Activated T-helper 17 cell treated with anti-CD3 and anti-CD28 coated beads, Interleukin-2, amount 50 U/mL, for 72 hours (primary cell): Measurements from ENCODE around the gene ENTR1. TPM values are rescaled to one million over a fixed set of nuclear protein-coding genes. Genes with fewer than 3 reads are reported as not detected.

Experiments
- ATAC-seq: fragments of 150-1000 bp; cut with Tn5 transposase; replicated peaks from 2 replicates; pipeline ENCODE4 v1.10.0; 2021; ENCODE audit warnings: mild to moderate bottlenecking, moderate library complexity
- H3K27ac Mint-ChIP-seq: one replicate; pipeline ENCODE4 v1.8.0; 2022; ENCODE audit warnings: mixed read lengths
- H3K27me3 Mint-ChIP-seq: one replicate; pipeline ENCODE4 v1.8.0; 2022; ENCODE audit warnings: mixed read lengths
- H3K36me3 Mint-ChIP-seq: one replicate; pipeline ENCODE4 v1.8.0; 2022; ENCODE audit warnings: low read depth, mild to moderate bottlenecking, mixed read lengths
- H3K4me1 Mint-ChIP-seq: one replicate; pipeline ENCODE4 v1.8.0; 2022; ENCODE audit warnings: mixed read lengths
- H3K4me3 Mint-ChIP-seq: one replicate; pipeline ENCODE4 v1.8.0; 2022; ENCODE audit warnings: mild to moderate bottlenecking, mixed read lengths
- H3K9me3 Mint-ChIP-seq: one replicate; pipeline ENCODE4 v1.8.0; 2022; ENCODE audit warnings: mixed read lengths
- total RNA-seq, 2 donors: library from RNA; stranded (reverse); gene quantifications; one replicate each; pipeline ENCODE4 v1.2.3, GENCODE V29; 2022

Gene ENTR1
- total RNA-seq, 2 donors from 2014 or later, result 56.3 to 81.0 TPM

DNA sequence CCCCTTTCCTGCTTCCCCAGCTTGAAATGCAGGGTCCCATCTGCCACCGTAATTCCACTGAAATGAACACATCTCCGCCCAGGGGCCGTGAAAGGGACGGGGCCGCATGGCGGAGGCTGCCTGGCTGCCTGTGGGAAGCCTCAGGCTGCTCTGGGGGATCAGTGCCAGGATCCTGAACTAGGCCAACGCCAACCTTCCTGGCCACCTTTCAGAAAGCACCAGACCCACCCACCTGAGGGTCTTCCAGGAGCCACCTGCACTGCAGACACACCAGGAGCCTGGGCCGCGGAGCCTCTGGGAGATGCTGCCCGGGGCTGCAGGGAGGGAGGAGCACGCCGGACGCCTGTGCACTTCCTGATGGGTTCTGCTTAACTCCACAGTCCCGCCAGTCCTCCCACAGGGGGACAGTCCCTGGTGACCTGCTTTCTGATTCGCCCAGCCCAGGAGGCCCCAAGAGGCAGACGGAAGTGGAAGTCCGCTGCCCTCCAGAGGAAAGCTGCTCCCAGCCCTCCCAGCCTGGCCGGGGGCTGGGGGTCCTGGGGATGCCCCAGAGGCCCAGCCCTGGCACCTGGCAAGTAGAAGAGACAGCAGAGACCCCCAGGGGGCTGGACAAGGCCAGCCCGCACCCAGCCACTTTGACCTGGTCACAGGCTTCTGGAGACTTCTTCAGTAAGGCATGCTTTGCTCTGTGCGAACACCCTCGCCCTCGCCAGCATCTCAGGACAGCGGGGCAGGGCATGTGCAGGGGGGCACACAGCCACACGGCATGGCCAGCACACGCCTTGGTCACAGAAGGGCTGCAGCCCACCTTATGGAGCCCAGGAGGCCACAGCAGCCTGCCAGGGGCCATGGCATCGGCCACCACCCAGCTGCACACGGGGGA is 36.9 kb downstream of the ENTR1 start, which contains the start of gene CARD9:
CARD9 (minus strand) TSS at position 370 of the 883 bp plus-strand sequence. CDS start 1,591 bp downstream, outside the sequence.
- H3K27ac Mint-ChIP-seq, result no peak within 1 kb of the TSS
- H3K27me3 Mint-ChIP-seq, result no peaks in the 10 kb centered on the region

DNA sequence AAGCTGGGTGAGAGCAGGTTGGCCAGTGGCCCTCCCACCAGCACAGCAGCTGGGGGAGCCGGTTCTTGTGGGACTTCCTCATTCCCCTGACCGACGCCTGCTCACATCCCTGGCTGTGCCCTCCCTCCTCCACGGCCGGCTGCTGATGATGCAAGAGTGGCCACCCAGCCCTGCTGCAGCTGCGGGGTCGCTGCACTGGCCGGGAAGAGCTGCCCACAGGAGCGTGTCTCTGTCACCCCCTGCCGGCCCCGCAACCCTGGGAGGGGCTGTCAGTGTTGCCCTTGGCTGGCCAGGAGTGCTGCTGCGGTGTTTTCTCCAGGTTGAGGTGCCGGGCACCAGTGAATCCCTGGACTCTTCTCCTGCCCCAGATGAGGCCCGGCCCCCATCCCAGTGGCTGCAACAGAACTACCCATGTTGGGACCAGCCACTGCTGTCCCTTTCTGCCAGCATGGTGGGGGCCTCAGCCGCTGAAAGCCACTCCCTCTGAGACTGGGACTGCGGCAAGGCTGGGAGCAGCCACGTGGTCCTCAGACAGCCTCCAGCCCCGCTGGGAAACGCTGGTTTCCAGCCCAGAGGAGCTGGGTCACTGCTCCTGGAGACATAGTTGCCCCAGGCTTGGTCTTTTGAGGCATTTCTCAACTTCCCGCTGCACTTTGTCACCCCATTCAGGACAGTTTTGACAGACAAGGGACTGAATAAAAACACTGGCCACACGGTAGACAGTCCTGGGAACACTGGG is 37.7 kb downstream of the ENTR1 start:
- Mint-ChIP-seq H3K27ac (no peak overlapping the region), H3K4me1 (no peaks in the 10 kb centered on the region), H3K9me3 (no peaks in the 10 kb centered on the region), H3K27me3 (no peaks in the 10 kb centered on the region), H3K36me3 (peaks cover 9% of the 10 kb centered on the region), H3K4me3 (peak overlapping the region; percentile 62)
- no peak for ATAC-seq

More for the DNA sequence above, 36.9 kb downstream of the ENTR1 start, which contains the start of gene CARD9:
- Mint-ChIP-seq H3K36me3 (peaks cover 9% of the 10 kb centered on the region), H3K4me1 (no peaks in the 10 kb centered on the region), H3K9me3 (no peaks in the 10 kb centered on the region), H3K4me3 (peak within 1 kb of the TSS; percentile 62)
- ATAC-seq, result peak; percentile 90

DNA sequence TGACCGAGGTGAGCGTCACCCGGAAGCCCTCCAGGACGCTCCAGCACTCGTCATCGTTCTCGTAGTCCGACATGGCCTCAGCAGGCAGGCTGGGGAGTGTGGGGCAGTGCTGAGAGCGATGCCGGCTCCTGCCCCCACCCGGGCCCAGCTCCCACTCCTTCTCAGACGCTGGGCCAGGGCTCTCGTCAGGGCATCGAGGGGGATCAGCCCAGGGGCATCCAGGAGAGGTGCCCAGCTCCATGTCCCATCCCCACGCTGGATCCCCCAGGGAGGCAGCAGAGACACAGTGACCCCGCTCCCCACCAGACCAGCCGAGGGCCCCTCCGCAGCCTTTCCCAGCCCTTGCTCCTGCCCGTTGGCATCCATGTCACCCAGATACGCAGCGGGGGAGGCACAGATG is 38.4 kb downstream of the ENTR1 start:
- Mint-ChIP-seq H3K4me3 (no peak overlapping the region), H3K4me1 (no peaks in the 10 kb centered on the region), H3K9me3 (no peaks in the 10 kb centered on the region), H3K27me3 (no peaks in the 10 kb centered on the region), H3K27ac (no peak overlapping the region), H3K36me3 (peaks cover 9% of the 10 kb centered on the region)
- ATAC-seq, result no peak

DNA sequence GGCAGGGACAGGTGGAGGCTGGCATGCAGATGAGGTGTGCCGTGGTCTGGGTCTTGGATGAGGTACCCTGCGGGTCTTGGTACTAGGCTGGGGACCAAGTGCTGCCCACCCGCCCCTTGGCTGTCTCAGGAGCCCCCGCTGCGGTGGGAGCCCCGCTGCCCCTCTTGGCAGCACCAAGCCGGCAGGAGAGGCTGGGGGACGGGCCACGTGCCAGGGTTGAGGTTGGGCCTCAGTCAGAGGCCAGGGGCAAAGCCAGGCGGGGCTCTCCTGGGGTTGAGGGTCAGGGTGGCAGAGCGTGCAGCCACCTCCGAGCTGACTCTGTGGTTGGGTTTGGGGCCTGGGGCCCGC is 38.9 kb downstream of the ENTR1 start:
- Mint-ChIP-seq H3K4me1 (no peaks in the 10 kb centered on the region), H3K9me3 (no peaks in the 10 kb centered on the region), H3K27ac (no peak overlapping the region), H3K36me3 (peaks cover 9% of the 10 kb centered on the region), H3K27me3 (no peaks in the 10 kb centered on the region), H3K4me3 (no peak overlapping the region)
- no peak for ATAC-seq

DNA sequence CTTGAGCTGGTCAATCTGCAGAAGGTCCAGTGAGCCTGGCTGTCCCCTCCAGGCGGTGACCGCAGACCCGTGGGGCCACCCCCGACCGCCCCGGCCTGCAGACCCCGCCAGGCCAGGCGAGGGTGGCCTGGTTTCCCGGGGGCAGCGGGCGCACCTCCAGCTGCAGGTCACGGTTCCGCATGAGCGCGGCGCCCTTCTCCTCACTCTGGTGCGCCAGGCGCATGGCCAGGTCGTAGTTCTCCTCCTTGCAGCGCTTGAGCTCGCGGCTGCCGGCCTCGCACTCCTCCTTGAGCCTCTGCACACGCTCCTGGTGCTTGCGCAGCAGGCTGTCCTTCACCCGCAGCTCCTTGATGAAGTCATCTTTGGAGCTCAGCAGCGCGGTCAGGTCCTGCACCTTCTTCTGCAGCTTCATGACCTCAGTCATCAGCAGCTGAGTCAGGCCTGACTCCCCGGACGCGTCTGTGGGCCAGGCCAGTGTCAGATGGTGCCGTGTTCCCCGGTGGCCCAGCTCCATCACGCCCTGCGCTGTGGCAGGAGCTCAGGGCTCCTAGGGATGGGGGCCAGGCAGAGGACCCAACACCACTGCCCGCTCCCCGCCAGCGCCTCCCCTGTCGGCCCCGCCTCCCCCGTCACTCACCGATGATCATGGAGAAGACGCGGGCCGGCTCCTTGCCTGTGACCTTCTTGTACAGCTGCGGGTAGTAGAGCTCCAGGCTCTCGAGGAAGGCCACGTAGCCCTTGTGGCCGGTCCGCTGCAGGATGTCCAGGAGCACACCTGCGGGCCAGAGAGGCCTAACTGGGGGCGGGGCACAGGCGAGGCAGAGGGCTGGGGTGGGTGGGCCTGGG is 39.5 kb downstream of the ENTR1 start:
- no peak overlapping the region for H3K4me3 Mint-ChIP-seq
- ATAC-seq, result no peak
- no peaks in the 10 kb centered on the region for H3K27me3 Mint-ChIP-seq
- H3K27ac Mint-ChIP-seq, result no peak overlapping the region
- H3K4me1 Mint-ChIP-seq, result no peaks in the 10 kb centered on the region
- no peaks in the 10 kb centered on the region for H3K9me3 Mint-ChIP-seq
- H3K36me3 Mint-ChIP-seq, result peaks cover 9% of the 10 kb centered on the region

DNA sequence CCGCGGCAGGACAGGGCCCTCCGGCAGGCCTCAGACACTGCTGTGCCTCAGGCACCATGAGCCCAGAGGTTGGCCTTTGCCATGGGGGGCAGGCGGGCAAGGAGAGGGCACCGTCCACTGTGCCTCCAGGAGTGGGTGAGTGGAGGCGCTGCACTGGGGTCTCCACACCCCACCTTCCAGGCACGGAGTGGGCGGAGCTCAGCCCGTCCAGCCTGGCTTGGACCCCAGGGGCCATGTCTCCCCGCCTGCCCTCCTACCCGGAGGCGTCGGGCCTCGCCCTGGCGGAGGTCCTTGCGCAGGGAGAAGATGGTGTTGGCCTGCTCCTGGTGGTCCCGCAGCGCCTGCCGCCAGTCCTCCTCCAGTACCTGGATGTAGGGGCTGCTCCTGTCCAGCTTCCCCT is 40.4 kb downstream of the ENTR1 start:
- ATAC-seq, result no peak
- Mint-ChIP-seq H3K4me3 (no peak overlapping the region), H3K27me3 (no peaks in the 10 kb centered on the region), H3K4me1 (no peaks in the 10 kb centered on the region), H3K9me3 (no peaks in the 10 kb centered on the region), H3K36me3 (peaks cover 8% of the 10 kb centered on the region), H3K27ac (no peak overlapping the region)

DNA sequence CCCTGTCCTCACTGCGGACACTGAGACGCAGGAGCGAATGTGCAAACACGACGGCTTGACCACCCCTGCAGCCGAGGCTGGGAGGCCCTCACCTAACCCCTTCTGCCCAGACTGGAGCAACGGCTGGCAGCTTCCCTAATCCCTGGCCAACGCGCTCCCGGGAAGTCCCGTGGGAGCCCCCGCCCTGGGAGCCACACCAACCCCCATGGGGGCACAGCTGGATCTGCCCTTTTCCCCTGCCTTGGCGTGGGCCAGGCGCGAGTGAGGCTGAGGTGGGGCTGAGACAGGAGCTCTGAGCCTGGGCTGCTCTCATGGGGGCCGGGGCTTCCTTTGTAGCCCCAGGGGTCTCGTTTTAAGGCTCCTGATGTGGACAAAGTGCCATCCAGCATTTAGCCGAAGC is 42.2 kb downstream of the ENTR1 start:
- Mint-ChIP-seq H3K27ac (no peak overlapping the region), H3K27me3 (no peaks in the 10 kb centered on the region), H3K36me3 (no peaks in the 10 kb centered on the region), H3K9me3 (no peaks in the 10 kb centered on the region), H3K4me3 (no peak overlapping the region), H3K4me1 (no peaks in the 10 kb centered on the region)
- no peak for ATAC-seq

DNA sequence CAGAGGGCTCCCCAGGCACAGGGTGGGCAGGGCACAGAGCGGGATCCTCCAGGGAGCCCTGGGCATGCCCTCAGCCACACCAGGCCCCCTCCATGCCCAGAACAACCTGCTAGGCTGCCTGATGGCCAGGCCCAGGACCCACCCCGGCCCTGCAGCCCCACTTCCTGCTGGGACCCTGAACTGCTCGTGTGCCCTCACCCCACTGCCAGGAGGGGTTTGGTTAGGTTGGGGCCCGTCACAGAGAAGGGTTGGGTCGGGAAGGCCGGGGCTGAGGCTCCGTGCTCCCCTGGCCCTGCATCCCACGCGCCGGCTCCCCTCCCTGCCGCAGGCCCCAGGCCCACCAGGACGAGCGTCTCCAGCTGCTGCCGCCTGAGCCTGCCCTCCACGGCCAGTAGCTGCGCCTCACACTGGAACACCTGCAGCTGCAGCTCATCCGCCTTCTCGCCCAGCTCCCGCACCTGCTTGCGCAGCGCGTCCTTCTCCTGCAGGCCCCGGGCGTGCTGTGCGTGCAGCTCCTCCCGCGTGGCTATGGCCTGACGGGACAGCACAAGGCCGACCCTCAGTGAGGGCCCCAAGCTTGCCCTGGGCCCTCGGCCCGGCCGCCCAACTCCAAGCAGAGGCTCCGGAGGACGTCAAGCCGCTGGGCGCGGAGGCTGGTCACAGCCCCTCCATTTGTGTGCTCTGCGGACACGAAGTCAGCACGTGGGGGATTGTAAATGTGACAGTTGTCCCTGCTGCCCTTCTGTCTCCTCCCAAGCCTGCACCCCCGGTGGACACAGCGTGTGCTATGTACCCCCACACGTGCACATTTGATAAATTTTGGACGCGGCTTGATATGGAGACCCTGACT is 42.9 kb downstream of the ENTR1 start:
- no peak overlapping the region for H3K27ac Mint-ChIP-seq
- H3K4me3 Mint-ChIP-seq, result no peak overlapping the region
- peaks cover 6% of the 10 kb centered on the region for H3K36me3 Mint-ChIP-seq
- H3K4me1 Mint-ChIP-seq, result no peaks in the 10 kb centered on the region
- ATAC-seq, result no peak
- H3K27me3 Mint-ChIP-seq, result no peaks in the 10 kb centered on the region
- no peaks in the 10 kb centered on the region for H3K9me3 Mint-ChIP-seq

DNA sequence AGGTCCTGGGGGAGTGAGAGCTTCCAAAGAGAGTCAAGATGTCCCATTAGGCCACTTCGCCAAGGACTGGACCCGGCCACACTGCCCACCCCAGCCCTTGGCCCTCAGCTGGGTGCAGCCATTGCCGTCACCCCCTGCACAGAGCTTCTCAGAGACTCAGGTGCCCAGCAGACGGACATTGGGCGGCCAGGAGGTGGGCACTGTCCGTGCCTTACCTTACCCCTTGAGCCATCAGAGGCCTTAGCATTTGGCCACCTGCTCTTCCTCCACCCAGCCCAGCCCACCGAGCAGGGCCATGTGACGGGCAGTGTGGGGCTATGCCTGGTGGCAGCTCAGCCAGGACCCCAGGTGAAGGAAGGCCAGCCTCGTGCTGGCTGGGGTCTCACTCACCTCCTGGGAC is 43.6 kb downstream of the ENTR1 start:
- no peak overlapping the region for H3K4me3 Mint-ChIP-seq
- no peaks in the 10 kb centered on the region for H3K9me3 Mint-ChIP-seq
- H3K36me3 Mint-ChIP-seq, result peaks cover 7% of the 10 kb centered on the region
- no peak for ATAC-seq
- H3K27ac Mint-ChIP-seq, result no peak overlapping the region
- H3K4me1 Mint-ChIP-seq, result no peaks in the 10 kb centered on the region
- H3K27me3 Mint-ChIP-seq, result no peaks in the 10 kb centered on the region

DNA sequence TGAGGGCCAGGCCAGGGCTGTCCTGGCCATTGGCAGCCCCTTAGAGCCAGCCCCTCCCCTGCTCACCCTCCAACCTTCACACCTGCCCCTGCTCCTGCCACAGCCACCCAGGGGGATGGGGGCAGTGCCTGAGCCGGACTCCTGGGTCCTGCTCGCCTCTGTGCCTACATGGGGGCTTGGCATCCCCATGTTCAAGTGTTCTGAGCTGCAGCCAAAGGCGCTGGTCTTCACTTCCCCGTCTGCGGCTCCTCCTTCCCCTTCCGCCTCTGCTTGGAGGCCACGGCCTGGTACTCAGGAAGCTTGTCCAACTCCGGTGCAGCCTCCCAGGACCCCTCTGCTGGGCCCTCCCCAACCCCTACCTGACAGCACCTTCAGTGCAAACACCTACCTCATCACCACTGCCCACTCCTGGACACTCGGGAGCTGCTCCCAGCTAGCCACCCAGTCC is 44.6 kb downstream of the ENTR1 start:
- no peak overlapping the region for H3K27ac Mint-ChIP-seq
- H3K9me3 Mint-ChIP-seq, result no peaks in the 10 kb centered on the region
- H3K4me1 Mint-ChIP-seq, result no peaks in the 10 kb centered on the region
- no peaks in the 10 kb centered on the region for H3K27me3 Mint-ChIP-seq
- H3K36me3 Mint-ChIP-seq, result peaks cover 7% of the 10 kb centered on the region
- no peak for ATAC-seq
- no peak overlapping the region for H3K4me3 Mint-ChIP-seq

DNA sequence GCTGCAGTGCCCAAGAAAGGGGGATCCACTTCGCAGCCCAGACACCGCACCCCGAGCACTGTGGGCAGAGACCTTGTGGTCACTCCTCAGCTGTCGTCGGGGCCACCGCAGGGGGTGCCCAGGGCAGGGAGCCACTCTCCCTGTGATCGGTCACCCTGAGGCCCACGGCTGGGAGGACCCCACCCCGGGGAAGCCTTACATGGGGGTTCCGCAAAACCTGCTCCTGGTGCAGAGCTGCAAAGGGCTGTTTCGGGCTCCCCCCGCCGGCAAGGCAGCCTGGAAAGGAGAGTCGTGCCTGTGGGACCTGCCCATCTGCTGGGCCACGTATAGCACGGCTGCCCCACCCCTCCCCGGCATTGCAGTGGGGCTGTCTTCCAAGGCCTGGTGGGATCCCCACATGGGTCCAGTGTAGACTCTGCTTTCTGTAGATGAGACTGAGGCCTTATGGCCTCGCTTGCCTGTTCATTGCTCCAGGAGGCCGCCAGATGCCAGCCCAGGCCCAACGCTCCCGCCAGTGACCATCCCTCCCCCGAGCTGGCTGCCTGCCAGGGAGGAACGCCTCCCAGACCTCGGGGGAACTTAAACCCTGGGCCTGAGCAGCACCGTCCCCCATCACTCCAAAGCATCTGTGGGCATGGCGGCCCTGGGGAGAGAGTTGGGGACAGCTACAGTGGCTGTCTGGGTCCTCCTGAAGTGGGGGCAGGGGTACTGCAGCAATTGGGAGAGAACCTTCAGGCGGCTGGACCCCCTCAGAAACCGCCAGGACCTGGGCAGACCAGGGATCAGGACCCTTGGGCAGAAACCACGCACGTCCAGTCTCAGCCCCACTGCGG is 45.3 kb downstream of the ENTR1 start:
- no peaks in the 10 kb centered on the region for H3K9me3 Mint-ChIP-seq
- H3K36me3 Mint-ChIP-seq, result peaks cover 7% of the 10 kb centered on the region
- ATAC-seq, result no peak

DNA sequence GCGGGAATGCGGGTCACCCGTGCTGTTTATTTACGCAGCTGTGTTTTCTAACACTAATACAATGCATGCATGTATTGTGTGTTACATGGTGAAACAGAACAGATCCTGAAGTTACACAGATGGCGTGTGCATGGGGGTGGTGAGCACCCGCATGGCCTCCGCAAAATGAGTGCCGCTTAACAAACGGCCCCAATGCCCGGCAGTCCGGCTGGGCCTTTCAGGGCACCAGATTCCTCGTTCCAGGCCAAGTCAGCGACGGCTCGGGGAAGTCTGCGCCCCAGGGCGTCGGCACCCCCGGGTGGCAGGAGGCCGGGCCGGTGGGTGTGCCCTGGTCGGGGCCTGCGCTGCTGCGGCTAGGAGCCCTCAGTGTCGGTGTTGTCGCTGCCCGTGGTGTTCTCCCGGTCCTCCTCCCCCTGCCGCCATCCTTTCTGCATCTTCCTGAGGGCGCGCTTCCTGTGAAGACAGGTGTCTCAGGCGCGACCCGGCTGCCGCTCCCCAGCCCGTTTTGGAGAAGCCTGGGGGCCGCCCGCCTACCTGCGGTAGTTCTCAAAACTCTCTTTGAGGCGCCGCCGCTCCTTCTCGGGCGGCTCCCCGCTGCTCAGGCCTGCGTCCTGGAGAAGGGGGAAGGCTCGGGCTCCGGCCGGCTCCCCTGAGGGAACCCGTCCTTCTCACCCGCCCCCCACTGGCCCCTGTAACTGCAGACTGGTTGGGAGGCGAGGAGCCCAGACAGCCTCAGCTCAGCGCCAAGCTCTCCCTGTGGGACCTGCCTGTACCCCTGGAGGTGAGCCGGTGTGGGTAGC is 46.3 kb downstream of the ENTR1 start:
- Mint-ChIP-seq H3K4me3 (peak overlapping the region; percentile 19), H3K27me3 (no peaks in the 10 kb centered on the region), H3K4me1 (no peaks in the 10 kb centered on the region), H3K36me3 (peaks cover 7% of the 10 kb centered on the region), H3K27ac (no peak overlapping the region), H3K9me3 (no peaks in the 10 kb centered on the region)
- no peak for ATAC-seq

More for the DNA sequence above, 45.3 kb downstream of the ENTR1 start:
- H3K4me1 Mint-ChIP-seq, result no peaks in the 10 kb centered on the region
- H3K4me3 Mint-ChIP-seq, result no peak overlapping the region
- H3K27ac Mint-ChIP-seq, result no peak overlapping the region
- H3K27me3 Mint-ChIP-seq, result no peaks in the 10 kb centered on the region
